Fibroblast of the aortic adventitia (primary cell): Measurements from ENCODE around the gene TNFSF13B. TPM values are rescaled to one million over a fixed set of nuclear protein-coding genes. Genes with fewer than 3 reads are reported as not detected.
A peak's percentile ranks its signal among the peaks of the same experiment; 100 is the strongest.

Source experiments
- DNase-seq: peaks from one replicate; pipeline ENCODE4 v3.0.0-alpha.2; 2010; ENCODE audit warnings: low read depth
- H3K4me3 ChIP-seq: 2 replicates; pipeline ENCODE4 v1.5.1; 2011; ENCODE audit warnings: low read depth, mild to moderate bottlenecking, control low read depth, low read length, moderate library complexity
- total RNA-seq: library from RNA; depleted of rRNA; stranded (reverse); fragments of >200 nt; gene quantifications from 2 replicates; pipeline ENCODE4 v1.2.3, GENCODE V29; 2012; ENCODE audit warnings: low replicate concordance
- TF ChIP-seq, protein P1 (sequence below): IDR thresholded peaks from 2 replicates; pipeline ENCODE4 v1.5.1; 2011; ENCODE audit warnings: mild to moderate bottlenecking, low read length, control low read depth, inconsistent platforms; ENCODE audit not compliant: insufficient read depth

The TNFSF13B gene
- total RNA-seq, 1 donor, result 5.6 TPM

DNA sequence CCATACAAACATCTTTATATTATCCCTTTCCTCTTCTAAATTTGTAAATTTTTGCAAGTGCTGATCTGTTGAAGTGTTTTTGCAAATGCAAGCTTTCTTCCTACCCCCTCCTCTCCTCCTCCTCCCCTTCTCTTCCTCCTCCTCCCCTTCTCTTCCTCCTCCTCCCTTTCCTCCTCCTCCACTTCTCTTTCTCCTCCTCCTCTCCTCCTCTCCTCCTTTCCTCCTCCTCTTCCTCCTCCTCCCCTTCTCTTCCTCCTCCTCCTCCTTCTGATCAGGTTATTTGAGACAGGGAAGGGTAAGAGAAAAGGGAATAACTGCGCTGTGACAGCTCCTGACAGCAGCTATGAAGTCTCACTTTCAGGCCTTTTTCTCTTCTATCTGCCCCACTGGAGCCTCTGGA, 8.9 kb downstream of the TNFSF13B start:
- DNase-seq, result no peak
- TF ChIP-seq, protein P1, sequence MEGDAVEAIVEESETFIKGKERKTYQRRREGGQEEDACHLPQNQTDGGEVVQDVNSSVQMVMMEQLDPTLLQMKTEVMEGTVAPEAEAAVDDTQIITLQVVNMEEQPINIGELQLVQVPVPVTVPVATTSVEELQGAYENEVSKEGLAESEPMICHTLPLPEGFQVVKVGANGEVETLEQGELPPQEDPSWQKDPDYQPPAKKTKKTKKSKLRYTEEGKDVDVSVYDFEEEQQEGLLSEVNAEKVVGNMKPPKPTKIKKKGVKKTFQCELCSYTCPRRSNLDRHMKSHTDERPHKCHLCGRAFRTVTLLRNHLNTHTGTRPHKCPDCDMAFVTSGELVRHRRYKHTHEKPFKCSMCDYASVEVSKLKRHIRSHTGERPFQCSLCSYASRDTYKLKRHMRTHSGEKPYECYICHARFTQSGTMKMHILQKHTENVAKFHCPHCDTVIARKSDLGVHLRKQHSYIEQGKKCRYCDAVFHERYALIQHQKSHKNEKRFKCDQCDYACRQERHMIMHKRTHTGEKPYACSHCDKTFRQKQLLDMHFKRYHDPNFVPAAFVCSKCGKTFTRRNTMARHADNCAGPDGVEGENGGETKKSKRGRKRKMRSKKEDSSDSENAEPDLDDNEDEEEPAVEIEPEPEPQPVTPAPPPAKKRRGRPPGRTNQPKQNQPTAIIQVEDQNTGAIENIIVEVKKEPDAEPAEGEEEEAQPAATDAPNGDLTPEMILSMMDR, result no peak
- H3K4me3 ChIP-seq, result no peak overlapping the region

DNA sequence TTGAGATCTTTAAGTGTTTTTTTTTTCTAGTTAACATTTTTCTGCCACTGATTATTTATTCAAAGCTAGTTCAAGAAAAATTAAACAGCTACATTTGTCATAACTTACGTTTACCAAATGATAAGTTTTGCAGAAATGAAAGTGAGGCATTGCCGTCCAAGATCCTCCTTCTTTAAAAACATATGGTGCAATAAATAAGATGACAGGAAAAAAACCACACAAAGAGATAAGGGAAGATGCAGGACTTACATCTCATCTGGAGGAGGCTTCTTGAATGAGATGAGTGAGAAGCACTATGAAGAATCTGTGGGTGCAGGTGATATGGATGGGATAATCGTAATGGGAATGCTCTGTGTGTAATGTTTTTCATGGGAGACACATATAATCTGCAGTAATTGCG, 12.4 kb downstream of the TNFSF13B start:
- no peak overlapping the region for H3K4me3 ChIP-seq
- no peak for DNase-seq
- TF ChIP-seq, protein P1, result no peak

DNA sequence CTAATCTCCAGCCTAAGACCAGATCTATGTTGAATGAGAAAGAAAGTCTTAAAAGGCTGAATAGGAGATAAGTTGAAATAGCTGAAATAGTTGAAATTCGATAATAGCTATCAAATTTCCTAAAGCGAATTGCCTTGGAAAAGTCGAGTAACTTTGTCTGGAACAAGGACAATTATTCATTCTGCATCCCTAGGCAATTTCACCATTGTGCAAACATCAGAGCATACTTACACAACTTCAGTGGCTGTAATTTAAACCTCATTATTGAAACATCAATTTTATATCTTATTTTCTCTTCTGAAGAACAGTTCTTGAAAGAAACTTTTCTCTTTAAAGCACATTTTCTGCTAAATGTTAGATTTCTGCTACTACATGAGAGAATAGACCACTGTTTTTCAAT, 13.6 kb downstream of the TNFSF13B start:
- DNase-seq, result peak; percentile 41
- TF ChIP-seq, protein P1, result no peak
- H3K4me3 ChIP-seq, result no peak overlapping the region

DNA sequence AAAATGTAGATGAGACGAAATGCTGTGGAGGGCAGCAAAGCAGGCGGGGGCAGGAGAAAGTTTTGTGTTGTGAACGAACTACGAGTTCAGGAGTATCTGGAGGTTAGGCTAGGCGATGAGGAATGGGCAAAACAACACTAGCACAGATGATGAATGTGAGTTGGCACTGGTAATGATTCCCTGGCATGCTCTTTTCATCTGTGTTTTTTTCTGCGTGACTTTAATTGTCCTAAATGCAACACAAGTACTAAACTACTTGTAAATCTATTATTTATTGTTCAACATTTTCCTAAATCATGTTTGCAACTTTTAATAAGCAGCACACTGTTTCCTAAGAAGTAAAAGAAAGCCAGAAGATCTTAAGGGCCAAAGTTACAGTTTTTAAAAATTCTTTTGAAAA, 19.2 kb downstream of the TNFSF13B start:
- H3K4me3 ChIP-seq, result no peak overlapping the region
- TF ChIP-seq, protein P1, result no peak
- DNase-seq, result no peak

DNA sequence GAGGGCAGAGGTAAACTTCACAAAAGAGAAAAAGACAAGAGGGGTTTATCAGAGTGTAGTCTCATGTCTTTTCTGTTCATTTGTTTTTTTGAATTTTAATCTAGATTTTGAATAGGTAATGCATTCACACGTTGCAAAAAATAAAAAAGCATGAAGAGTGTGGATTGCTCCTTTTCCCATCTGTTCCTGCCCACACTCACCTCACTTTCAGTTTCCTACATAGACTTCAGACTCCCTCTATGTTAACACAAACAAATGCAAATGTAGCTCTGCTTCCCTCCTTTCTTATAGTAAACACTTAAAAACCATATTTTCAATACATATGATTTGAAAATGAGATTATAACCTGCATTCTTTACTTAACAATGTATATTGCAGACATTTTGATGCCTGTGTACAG, 20.3 kb downstream of the TNFSF13B start:
- TF ChIP-seq, protein P1, result no peak
- no peak for DNase-seq
- no peak overlapping the region for H3K4me3 ChIP-seq

DNA sequence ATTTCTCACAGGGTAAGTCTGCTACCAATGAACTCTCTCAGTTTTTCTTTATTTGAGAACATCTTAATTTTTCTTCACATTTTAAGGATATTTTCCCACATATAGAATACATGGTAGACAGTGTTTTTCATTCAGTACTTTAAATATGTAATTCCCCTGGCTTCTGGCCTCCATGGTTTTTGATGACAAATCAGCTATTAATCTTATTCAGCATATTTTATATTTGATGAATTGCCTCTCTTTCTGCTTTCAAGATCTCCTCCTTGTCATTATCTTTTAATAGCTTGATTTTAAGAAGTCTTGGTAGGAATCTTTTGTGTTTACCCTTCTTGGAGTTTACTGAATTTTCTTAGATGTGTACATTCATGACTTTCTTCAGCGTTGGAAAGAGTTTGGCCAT, 27.6 kb downstream of the TNFSF13B start:
- TF ChIP-seq, protein P1, result no peak
- no peak overlapping the region for H3K4me3 ChIP-seq
- no peak for DNase-seq

DNA sequence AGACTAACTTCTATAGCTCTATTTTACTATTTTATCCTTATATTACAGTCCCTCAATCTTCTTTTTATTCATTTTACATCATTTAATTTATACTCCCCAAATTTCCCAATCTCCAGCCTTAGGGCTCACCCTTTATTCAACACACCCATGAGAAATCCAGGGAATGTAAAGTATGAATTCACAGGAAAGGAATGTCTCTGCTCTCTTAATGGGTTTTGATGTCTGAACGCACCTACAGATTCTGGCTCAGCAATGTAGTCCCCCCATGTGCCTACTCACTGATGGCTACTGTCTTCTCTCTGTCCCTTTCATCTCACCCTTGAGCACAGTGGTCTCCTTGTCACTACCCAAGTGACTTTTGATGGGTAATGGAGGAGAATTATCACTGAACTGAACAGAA, 32.8 kb downstream of the TNFSF13B start:
- H3K4me3 ChIP-seq, result no peak overlapping the region
- no peak for DNase-seq
- TF ChIP-seq, protein P1, result no peak
